NCI-H345 treated with DMSO at 0.1 percent for 48 hours (cell line): ENCODE data around the gene MAP7D3.
"Not testable (repeated sequence)": the region's sequence is repeated elsewhere in the genome, so short reads cannot be mapped to it uniquely, and the experiment has no call there.

Source experiments
- DNase-seq: peaks from one replicate; lab custom pipeline; 2025; ENCODE audit not compliant: unreplicated experiment; lab: John Stamatoyannopoulos, UW

The MAP7D3 gene

DNA sequence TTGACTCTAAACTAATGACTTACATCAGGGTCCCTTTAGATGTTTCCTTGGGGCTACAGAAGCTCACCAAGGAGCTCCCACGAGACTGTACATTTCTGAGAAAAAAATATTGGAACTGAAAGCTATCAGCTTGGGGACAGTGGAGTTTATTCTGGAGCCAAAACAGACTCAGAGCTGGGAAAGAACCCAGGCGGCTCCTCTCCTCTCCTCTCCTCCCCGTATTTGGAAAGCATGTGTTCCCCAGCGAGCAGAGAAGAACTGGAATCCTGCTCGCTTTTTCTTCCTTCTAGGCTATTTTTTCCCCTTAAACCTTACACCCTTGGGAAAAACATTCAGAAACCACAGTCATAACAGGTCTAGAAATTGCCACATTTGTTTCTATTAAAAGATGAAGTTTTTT, 4.3 kb upstream of the MAP7D3 start:
- no peak for DNase-seq

DNA sequence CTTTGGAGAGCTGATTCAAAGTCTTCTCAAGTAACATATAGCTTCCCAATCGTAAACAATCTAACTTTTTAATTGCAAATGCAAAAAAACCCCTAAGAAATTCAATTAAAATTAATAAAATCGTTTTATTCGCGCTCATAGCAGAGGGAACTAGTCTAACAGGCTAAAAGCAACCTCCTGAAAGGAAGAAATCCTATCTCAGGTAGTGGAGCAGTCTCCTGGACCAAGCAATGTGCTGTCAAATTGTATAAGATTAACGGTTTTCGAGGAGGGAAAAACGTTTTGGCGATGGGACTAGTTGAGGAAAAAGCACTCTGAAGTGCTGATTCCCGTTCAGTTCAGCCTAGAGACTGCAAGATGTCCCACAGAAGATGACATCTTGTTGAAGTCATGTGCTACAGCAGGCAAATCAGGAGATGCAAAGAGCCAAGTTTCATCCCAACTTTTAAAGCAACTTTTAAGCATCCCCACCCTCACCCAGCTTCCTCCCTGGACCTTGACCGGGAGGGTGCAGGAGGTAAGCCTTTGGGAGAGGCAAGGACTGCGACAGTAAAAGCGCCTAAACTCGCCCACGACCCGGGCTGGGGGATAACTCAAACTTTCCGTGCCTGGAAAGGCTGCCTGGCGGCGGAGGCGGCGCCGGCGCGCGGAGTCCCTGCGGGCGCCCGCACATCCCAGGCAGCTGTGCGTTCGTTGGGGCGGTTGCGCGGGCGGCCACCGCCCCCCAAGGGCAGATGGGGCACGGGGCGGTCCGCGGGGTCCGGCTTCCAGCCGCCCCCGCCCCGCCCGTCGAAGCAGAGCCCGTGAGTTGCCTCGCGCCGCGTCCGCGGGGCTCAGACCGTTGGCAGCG, 784 bp downstream of the MAP7D3 start:
- no peak for DNase-seq

DNA sequence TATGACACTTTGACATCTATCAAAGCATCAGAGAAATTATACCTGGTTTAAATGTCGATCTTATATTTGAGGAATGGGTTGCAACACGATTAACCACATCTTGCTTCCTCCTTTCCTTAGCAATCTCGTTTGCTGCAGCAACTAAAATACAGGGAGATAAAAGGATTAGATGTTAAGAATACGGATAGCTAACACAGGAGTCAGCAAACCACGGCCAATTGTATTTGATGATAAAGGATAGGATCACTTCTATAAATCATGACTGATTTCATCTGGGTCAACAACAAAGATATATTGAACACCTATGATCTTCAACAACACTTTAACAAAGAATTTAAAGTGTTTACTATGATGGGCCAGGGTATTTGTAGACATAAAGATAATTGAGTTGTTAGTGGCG, 5.0 kb downstream of the MAP7D3 start:
- no peak for DNase-seq

DNA sequence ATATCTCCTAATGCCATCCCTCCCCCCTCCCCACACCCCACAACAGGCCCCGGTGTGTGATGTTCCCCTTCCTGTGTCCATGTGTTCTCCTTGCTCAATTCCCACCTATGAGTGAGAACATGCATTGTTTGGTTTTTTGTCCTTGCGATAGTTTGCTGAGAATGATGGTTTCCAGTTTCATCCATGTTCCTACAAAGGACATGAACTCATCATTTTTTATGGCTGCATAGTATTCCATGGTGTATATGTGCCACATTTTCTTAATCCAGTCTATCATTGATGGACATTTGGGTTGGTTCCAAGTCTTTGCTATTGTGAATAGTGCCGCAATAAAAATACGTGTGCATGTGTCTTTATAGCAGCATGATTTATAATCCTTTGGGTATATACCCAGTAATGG, 13.4 kb downstream of the MAP7D3 start:
- not testable (repeated sequence) for DNase-seq

DNA sequence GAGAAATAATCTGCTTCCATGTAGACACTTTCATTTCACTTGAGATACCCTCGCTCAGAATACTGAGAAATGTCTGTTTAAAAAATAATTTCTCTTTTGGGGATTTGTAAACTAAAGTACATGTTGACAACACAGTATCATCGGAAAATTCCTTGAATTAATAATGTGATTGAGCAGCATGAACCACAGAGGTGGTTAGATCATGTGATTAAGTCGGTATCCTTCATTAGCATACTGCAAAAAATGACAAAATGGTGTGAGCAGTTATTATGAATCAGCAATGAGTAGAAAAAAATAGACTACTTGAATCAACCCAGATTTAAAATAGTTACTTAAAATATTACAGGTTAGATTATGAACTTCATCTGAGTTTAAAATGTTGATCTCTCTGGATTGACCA, 14.1 kb downstream of the MAP7D3 start:
- no peak for DNase-seq

DNA sequence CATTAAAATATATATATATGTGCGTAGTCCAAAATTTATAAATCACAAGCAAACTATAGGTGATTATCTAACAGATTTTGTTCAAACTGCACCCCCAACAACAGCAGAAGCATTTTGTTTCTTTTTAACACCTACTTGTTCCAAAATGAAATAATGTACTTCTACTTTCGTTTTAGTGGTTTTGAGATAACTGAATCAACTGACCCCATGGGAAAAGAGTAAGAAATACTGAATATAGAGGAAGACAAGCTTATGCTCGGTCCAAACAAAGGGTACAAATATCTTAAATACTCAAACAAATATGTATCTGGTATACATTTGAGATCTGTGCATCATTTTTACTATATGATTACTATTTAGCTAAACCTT, 22.4 kb downstream of the MAP7D3 start:
- DNase-seq: no peak

DNA sequence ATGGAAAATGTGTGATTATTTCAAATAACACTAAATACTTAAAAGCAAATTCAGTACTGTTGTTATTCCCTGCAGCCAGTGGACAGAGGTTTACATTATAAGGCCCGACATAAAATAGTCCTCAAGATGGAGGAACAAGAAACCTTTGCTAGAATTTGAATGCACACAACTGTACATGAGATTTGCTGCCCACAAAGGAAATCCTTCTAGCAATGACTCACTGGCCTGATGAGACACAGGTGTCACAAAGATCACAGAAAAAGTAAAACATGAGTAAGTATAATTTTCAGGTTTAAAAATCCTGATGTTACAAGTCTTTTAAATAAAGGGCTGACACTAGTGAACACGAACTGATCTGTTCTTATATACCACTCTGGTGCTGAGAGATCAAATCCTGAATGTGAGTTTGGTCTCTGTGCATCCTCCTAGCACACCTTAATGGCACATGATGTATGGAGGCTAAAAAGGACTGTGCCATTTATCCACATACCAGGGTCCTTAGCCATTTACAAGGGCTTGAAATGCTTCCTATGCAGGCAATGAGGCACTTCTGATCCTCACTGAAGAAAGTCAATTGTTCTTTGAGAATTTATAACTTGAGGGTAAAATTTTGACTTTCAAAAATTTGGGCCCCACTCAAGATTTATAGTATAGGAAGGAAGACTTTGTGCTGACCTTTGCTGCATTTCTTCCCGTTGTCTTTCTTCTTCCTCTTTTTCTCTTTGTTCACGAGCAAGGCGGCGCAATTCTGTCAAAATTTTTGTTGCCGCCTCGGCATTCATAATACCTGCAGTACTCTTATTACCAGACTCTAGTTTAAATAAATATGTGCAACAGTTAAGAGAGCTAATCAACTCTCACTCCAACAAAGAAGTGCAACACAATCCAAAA, 23.0 kb downstream of the MAP7D3 start:
- no peak for DNase-seq

DNA sequence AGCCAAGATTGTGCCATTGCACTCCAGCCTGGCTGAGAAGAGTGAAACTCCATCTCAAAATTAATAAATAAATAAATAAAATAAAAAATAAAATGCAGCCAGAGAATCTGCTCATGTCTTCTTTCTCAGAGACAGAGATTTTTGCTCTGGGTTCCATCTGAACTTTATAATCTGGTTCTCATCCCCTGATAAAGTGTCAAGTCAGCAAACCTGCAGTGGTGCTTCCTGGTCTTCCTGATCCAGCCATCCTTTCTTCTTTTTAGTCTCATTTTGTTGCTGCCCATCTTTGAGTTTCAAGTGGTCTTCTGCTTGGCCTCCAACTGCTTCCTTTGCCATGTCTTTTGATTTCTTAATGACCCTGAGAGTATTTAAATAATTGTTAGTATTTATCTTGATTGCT, 24.1 kb downstream of the MAP7D3 start:
- no peak for DNase-seq

DNA sequence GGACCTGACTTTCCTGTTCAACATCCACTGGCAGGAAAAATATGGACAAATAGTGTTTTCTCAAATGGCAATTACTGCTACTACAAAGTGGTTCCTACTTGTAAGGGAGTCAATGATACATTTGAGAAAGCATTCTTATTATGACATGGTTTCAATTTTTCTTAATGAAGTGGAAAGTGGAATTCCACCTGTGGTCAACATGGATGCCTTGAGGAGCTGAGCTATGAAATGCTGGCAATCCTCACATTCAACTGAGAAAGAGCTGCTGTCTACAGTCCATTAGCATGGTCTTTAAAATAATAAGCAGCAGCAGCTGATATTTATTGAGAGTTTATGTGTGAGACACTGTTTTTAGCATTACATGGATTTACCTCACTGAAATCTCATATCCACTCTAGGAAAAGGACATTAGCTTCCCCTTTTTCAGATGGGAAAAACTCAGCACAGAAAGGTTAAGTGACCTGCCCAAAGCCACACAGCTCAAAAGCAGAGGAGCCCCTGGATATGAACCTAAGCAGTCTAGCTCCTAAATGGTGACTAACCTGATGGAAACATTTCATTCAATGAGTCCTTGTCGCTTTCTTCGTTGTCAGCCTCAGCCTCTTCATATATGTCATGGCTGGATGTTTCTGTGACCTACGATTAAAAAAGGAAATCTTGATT, 29.2 kb downstream of the MAP7D3 start:
- DNase-seq: no peak

DNA sequence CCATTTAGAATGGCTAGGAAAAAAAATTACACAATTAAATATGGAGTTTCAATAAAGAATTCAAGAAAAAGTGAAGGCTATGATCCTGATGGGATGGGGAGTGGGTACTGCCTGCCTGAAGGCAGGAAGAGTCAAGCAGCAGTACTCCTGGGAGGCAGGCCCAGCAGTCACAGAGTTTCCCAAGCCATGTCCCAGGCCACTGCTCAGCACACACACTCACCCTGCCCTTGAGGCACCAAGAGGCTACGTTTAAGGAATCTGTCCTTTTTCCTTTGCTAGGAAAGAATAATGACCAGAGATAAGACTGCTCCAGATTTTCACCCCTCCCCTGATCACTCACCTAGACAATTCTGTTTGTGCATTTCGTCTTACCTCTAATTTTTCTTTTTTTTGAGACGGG, 30.2 kb downstream of the MAP7D3 start:
- no peak for DNase-seq

DNA sequence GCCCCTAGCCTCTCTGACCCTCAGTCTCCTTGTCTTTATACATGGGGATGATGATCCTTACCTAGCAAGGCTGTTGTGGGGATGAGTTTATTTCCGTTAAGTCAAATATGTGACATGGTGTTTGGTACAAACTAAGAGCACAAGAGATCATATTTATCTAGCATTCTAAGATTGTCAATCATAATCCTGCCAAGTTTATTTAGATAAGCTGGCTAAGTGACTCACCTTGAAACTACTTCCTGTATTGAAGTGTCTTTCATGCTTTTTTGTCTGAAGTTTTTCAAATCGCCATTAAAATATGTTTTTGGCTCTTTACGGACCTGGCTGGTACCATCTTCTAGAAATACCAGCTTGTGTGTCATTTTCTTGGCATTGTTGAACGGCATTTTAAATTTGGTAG, 30.7 kb downstream of the MAP7D3 start:
- DNase-seq: no peak

DNA sequence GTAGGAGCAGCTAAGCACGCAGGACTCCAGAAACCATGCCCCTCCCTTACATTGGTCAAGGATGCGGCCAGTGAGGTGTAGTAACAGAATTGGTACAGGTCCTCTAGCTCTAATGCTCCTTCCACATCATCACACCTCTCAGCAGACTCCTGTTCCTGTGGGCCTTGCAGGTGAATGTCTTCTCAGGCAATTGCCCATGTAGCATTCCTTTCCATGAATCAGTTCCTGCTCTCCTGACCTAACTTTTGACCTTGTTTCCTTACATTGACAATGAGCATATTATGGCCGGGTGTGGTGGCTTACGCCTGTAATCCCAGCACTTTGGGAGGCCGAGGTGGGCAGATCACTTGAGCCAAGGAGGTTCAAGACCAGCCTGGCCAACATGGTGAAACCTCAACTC, 31.3 kb downstream of the MAP7D3 start:
- no peak for DNase-seq

DNA sequence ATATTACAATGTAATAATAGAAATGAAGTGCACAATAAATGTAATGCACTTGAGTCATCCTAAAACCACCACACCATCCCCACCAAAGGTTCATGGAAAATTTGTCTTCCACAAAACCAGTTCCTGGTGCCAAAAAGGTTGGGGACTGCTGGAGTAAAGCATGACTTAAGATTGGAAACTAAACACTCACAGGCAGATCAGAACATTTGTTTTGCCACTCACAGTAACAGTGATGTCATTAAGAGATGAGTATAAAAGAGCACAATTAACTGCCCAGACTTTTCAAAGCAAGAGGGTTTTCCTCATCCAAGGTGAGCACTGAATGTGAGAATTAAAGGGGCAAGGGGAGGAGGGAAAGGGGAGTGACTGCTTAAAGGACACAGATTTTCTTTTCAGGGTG, 35.6 kb downstream of the MAP7D3 start:
- DNase-seq: no peak

DNA sequence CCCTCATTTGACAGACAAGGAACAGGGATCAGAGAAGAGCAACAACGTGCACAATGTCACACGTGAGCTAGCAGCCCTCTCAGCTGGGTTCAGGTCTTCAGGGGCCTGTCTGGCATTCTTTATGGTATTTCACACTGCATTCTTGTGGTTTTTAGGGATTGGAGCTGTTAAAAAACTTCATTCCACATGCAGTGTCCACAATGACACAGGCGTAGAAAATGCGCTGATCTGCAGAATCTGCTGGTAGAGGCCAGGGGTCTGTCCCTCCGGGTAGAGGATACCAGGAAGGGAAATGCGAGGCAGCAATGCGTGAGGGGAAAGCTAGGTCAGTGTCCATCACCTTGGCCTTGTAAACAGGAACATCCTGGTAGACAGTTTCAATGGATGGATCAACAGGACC, 36.6 kb downstream of the MAP7D3 start:
- no peak for DNase-seq

DNA sequence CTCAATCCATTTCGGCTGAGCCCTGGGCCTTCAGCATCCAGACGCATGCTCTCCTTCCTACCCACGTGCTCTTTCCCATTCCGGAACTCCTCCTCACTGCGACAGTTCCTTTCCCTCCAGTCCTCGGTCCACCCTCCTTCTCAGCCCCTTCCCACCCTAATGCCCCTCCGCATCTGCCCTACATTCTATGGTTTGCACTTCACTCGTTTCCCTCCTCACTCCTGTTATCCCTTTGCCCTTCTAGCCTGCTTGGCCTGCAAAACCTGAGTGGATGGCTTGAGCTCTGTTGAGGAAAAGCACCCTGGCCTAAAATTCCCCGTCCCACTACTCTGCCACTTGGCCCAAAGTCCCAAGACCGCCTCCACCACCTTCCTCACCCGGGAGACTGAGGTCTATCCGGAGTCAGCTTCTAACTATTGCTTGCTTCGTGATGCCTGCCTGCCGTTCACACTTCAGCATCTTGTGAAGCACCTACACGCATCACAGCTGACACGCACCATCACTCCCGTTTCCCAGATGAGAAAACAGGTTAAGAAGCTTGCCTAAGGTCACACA, 38.6 kb downstream of the MAP7D3 start:
- no peak for DNase-seq

DNA sequence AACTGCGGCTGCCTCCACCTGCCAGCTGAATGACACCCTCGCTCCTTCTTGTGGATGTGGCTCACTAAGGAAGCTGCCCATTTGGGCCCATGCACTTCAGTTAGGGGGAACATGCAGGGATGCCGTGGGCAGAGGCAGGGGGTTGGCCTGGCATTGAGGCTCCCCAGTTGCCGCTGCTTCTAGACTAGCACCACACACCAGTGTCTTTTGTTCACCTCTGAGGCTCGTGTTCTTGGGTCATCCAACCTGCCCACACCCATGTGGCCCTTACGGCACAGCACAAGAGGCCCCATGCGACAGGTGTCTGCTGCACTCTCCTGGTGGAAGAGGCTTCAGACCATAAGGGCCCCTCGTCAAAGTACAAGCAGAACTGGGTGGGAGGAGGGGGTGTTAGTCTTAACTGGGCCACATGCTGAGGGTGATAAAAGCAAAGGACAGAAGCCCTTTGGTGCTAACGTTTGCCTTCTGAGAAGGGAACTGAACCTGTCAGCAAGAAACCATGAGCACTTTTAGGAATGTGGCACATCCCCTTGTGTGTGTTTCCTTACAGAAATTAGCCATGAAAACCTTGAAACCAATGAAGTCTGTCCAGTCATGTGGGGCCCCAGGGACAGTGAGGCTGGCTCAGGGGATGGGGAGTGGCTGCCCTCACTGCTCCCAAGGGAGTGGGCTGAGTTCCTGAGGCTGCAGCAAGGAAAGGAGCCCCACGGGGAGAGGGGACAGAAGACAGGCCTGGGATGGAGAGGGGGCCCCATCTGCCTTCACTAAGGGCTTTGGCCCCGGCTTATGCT, 39.2 kb downstream of the MAP7D3 start:
- no peak for DNase-seq

DNA sequence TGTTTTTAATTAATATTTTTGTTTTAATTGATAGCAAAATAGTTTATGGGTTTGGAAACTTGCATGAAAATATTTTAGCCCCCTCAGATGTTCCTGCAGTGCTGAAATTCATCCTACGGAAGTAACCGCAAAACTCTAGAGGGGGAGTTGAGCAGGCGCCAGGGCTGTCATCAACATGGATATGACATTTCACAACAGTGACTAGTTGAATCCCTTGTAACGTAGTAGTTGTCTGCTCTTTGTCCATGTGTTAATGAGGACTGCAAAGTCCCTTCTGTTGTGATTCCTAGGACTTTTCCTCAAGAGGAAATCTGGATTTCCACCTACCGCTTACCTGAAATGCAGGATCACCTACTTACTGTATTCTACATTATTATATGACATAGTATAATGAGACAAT, 40.4 kb downstream of the MAP7D3 start:
- DNase-seq: no peak

DNA sequence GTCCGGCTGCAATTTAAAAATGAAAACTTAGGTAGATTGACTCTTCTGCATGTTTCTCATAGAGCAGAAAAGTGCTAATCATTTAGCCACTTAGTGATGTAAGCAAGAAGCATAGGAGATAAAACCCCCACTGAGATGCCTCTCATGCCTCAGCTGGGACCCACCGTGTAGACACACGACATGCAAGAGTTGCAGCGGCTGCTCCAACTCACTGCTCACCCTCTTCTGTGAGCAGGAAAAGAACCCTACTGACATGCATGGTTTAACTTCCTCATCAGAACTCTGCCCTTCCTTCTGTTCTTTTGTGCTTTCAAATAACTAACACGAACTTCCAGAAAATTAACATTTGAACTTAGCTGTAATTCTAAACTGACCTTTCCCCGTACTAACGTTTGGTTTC, 41.0 kb downstream of the MAP7D3 start:
- no peak for DNase-seq

DNA sequence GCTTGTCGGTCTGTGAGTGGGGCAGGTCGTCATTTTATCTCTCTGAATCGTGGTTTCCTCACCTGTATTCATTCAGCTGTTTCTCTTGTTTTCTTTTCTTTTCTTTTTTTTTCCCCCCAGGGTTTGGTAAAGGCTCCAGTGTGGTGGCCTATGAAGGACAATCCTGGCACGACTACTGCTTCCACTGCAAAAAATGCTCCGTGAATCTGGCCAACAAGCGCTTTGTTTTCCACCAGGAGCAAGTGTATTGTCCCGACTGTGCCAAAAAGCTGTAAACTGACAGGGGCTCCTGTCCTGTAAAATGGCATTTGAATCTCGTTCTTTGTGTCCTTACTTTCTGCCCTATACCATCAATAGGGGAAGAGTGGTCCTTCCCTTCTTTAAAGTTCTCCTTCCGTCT, 41.4 kb downstream of the MAP7D3 start:
- DNase-seq: no peak

DNA sequence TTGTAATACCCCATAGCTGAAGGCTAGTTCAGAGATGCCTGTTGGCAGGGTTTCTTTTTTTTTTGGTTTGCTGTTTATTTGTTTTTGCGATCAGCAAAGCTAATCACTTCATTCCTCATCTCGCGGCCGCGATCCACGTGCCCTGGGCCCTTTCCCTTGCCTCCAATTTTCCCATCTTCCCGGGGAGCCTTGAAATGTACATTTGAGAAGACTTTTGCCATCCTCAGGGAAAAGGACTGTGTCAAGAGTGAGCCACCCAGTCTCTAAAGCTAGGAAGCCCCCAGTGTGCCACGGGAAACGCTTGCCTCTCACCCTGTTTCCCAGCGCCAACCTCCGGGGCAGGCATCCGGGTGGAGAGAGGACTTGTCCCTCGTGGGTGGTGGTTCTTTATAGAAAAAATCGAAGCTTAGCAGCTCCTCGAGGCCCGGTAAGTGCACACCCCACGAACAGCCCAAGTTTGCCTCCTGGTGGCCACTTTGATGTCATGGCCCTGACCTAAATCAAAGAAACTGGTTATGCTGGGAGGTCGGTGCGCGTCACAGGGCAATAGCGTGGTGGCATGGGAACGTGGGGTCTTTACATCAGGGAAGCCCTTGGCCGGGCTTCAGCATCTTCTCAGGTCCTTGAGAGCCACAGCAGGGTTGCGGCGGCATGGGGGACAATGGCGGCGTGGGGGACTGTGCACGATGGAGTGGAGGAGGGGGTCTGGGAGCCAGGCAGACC, 42.0 kb downstream of the MAP7D3 start:
- DNase-seq: no peak
